PFSK-1 (cell line): ENCODE data around the gene BABAM2.

ENCODE experiments used
- FOXP2 ChIP-seq: optimal IDR thresholded peaks from 2 replicates; pipeline ENCODE3; 2011; ENCODE audit warnings: borderline replicate concordance, control low read depth, inconsistent platforms; ENCODE audit not compliant: insufficient read depth; ENCODE audit errors: extremely low read length, extremely low read depth
- POLR2AphosphoS5 ChIP-seq: IDR thresholded peaks from 2 replicates; pipeline ENCODE4 v1.6.1; 2012; ENCODE audit warnings: low read depth, mild to moderate bottlenecking, control low read depth, low read length, moderate library complexity
- SIN3A ChIP-seq: IDR thresholded peaks from 2 replicates; pipeline ENCODE4 v1.6.1; 2012; ENCODE audit warnings: mild to moderate bottlenecking, low read length, moderate library complexity, borderline replicate concordance; ENCODE audit not compliant: insufficient read depth
- TAF1 ChIP-seq: IDR thresholded peaks from 2 replicates; pipeline ENCODE4 v1.6.1; 2012; ENCODE audit warnings: low read length, control low read depth, borderline replicate concordance; ENCODE audit not compliant: insufficient read depth
- TF ChIP-seq, protein P1 (sequence below), 2 experiments: IDR thresholded peaks; 2 replicates each; pipeline versions ENCODE4 v1.6.1 to v1.8.0; 2011 to 2012; ENCODE audit warnings: low read depth in 2 of 2, low read length in 2 of 2, control low read depth in 1 of 2, inconsistent platforms in 1 of 2, mild to moderate bottlenecking in 1 of 2, moderate library complexity in 1 of 2; ENCODE audit not compliant: insufficient read depth in 1 of 2

Gene BABAM2

DNA sequence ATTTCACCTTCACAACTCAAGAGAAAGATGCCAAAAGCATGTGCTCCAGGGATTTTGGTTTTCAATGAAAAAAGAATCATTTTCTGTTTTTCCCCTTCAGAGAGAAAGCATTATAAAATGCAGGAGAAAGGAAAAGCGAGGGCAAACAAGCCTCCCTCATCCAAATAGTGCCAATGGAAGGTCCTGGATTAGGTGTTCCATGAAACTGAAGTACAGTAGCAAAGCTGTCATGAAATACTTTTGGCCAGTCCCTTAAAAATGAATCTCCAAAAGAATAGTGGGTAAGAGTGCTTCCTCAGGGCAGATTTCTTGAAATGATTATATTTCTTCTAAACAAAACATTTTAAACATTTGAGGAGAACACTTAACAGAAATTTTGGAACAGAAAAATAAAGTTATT, 320.0 kb downstream of the BABAM2 start:
- TF ChIP-seq FOXP2 (no peak), TAF1 (no peak), POLR2AphosphoS5 (no peak), SIN3A (no peak)
- TF ChIP-seq, protein P1, sequence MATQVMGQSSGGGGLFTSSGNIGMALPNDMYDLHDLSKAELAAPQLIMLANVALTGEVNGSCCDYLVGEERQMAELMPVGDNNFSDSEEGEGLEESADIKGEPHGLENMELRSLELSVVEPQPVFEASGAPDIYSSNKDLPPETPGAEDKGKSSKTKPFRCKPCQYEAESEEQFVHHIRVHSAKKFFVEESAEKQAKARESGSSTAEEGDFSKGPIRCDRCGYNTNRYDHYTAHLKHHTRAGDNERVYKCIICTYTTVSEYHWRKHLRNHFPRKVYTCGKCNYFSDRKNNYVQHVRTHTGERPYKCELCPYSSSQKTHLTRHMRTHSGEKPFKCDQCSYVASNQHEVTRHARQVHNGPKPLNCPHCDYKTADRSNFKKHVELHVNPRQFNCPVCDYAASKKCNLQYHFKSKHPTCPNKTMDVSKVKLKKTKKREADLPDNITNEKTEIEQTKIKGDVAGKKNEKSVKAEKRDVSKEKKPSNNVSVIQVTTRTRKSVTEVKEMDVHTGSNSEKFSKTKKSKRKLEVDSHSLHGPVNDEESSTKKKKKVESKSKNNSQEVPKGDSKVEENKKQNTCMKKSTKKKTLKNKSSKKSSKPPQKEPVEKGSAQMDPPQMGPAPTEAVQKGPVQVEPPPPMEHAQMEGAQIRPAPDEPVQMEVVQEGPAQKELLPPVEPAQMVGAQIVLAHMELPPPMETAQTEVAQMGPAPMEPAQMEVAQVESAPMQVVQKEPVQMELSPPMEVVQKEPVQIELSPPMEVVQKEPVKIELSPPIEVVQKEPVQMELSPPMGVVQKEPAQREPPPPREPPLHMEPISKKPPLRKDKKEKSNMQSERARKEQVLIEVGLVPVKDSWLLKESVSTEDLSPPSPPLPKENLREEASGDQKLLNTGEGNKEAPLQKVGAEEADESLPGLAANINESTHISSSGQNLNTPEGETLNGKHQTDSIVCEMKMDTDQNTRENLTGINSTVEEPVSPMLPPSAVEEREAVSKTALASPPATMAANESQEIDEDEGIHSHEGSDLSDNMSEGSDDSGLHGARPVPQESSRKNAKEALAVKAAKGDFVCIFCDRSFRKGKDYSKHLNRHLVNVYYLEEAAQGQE (IDR thresholded peaks at IDR 0.05; ENCODE audit: insufficient read depth in 1 of 2, low read depth in 2 of 2, low read length in 2 of 2), result no peak

DNA sequence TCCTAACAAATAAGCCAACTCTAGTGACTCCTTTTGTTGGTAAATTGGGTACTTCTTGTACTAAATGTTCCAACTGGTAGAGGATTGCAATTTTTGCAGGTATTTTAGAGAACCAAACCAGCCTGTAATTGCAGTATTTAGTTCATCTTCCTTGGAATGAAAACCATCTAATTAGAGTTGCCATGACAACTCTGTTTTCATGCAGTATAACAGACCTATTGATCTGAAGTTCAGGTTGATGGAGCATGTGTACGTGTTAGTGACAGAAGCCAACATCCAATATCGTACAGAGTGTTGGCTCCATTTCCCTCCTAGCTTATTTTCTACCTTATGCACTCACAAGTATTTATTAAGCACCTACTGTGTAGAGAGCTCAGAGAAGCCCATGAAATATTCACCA, 325.8 kb downstream of the BABAM2 start:
- TF ChIP-seq TAF1 (no peak), SIN3A (no peak), POLR2AphosphoS5 (no peak), FOXP2 (no peak)
- TF ChIP-seq, protein P1 (IDR thresholded peaks at IDR 0.05; ENCODE audit: insufficient read depth in 1 of 2, low read depth in 2 of 2, low read length in 2 of 2), result no peak

DNA sequence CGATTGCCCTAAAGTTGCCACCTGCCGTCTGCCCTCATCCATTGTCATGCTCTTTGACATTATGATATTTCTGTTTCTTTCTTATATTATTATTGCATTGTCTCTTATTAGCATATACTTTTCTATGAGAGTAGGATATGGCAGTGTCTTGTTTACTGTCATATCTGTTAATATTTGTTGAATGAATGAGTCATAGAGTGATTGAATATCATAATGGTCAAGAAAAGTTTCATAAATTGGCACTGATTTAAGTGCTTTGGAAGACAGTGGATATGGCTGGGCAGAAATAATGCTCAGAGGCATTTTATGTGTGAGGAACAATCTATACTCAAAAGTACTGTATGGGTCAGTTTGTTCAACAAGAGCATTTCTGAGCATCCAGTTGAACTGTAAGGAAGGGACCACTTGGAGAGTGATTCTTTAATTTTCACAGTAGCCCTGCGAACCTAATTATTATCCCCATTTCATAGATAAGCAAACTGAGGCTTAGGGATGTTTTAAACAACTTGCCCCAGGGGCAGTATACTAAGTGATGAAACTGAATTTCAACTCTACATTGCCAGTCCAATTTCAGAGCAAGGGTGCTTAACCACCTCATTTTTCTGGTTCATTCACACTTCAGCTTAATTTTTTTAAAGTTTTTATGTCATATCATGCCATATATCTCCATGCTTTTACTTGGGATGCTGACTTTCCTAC, 326.7 kb downstream of the BABAM2 start:
- TF ChIP-seq POLR2AphosphoS5, result no peak
- TF ChIP-seq, protein P1 (IDR thresholded peaks at IDR 0.05; ENCODE audit: insufficient read depth in 1 of 2, low read depth in 2 of 2, low read length in 2 of 2), result no peak
- no peak for TF ChIP-seq SIN3A
- TF ChIP-seq FOXP2, result no peak
- TF ChIP-seq TAF1, result no peak

DNA sequence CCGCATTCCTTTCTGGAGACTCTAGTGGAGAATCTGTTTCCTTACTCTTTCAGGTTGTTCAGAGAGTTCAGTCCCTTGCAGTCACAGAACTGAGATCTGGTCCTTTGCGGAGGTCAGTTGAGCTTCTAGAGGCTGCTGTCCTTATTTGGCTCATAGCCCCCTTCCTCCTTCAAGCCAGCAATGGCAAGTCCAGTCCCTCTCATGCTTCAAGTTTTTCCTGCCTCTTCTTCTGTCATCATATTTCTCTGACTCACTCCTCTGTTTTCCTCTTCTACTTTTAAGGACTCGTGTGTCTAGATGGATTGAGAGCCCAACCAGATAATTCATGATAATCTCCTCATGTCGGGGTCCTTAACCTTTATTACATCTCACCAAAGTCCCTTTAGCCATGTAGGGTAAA, 328.6 kb downstream of the BABAM2 start:
- TF ChIP-seq, protein P1 (IDR thresholded peaks at IDR 0.05; ENCODE audit: insufficient read depth in 1 of 2, low read depth in 2 of 2, low read length in 2 of 2), result no peak
- TF ChIP-seq POLR2AphosphoS5 (no peak), FOXP2 (no peak), SIN3A (no peak), TAF1 (no peak)
